HG03175 (cell line): ENCODE measurements around the gene PCCA.

Experiments
- ATAC-seq: cut with Tn5 transposase; IDR thresholded peaks from one replicate; pipeline ENCODE4 v1.9.1; 2021; ENCODE audit warnings: mild to moderate bottlenecking, moderate library complexity; ENCODE audit not compliant: unreplicated experiment

Gene PCCA

DNA sequence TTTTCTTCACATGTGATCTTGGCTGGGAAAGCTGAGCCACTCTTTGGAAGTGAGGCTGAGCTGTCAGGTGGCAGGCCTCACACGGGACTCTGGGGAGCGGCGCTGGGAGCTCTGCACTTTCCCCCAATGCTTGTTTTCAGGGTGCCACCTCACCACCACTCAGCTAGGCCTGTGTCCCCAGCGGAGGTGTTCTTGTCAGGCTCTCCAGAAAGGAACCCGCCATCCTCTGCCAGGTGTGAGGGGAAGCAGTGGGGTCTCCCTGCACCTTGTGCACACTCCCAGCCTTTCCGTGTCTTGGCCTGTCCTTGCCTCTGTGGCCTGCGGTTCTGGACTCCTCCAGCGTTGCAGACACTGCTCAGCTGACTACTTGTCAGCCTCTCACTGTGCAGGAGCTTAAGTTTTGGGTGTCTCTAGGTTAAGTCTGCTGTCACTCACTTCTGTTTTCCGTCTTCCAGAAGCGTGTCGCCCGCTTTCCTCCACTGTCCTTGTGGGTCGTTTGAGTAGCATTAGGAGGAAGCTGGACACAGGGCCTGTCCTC is 447.8 kb downstream of the PCCA start:
- ATAC-seq: no peak

DNA sequence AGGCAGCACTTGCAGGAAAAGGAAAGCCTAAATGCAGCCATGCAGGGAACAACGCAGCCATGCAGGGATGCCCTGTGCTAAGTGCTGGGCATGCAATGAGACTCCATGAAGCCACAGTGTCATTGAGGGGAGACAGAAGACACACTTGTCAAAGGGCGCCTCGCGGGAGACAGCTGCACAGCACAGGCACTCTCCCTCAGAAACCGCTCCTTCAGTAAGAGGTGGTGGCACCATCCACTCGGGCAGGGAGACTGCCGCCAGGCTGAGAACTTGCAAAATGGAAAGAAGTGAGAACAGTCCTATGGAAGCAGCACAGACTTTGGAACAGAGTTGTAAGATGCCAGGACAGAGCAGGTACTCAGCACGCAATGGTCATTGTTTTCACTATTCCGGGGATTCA is 448.6 kb downstream of the PCCA start:
- ATAC-seq: no peak

DNA sequence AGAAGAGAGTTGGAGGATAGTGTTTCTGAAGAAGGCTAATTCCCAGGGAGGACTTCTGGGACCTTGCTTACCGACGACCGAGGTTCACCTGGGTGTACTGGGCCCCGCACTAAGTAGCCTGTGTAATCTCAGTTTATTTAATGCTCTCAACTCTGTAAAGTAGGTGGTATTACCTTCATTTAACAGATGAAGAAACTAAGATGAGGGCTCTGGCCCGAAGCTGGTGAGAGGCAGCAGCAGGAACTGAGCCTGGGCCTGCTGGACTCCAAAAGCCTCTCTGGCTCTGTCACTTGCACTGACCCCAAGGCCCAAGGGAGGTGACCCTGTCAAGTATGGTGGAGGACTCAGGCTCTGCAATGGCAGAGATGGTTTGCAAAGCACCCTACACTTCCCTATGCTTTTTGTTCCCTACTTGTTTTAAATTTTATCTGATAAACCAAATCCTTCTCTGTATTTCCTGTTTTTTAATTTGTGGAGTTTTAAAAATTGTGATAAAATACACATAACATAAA is 449.1 kb downstream of the PCCA start:
- ATAC-seq: no peak

DNA sequence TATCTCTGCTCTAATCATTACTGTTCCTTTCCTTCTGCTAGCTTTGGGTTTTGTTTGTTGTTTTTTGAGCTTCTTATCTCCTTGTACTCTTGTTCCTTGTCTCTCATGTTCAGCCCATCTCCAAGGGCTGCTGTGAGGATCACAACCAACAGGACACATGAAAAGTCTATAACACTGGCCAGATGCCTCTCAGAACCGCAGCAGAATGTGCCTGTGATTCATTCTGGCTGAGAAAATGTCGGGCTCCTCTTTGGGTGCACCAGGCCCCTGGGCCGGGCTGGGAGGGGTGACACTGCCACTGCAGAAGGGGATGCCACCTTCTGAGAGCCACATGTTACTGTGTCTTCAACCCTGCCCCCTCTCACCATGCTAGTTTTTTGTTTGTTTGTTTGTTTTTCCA is 451.7 kb downstream of the PCCA start:
- no peak for ATAC-seq

DNA sequence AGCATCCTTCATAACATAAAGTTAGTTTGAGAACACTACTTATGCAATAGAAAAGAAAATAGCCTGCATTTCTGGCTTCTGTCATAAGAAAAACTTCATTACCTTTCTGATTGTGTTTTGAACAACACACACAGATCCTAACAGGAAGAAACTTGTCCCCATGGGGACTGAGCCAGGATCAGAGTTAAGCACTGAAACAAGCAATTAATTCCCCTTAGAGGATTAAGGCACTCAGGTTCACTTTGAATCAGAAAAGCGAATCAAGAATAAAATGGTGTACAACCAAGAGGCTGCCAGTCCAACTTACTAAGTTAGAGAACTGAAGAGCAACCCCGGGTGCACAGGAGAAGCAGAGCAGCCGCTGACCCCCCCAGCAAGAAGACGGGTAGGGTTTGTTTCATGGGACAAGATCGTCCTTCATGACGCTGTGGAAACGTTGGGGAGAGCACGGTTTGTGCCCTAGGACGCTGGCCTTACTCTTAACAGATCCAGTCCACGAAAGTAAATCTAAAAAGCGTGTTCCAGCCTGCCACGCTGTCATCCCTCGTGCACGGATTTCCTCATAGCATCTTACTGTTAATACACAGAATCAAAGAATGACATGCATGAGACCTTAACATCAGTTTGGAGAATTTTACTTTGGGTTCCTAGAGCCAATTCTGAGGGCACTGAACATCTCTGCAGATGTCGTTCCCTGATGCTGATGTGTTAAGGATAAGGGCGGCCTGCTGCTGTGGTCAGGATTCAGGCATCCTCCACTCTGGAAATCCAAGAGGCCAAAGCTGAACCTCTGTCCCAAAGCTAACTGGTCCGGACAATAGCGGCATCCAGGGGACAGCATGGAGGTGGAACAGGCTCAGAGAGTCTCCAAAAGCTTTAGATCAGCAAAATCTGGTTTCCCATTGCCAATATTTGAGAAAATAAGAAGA is 453.3 kb downstream of the PCCA start:
- ATAC-seq: no peak

DNA sequence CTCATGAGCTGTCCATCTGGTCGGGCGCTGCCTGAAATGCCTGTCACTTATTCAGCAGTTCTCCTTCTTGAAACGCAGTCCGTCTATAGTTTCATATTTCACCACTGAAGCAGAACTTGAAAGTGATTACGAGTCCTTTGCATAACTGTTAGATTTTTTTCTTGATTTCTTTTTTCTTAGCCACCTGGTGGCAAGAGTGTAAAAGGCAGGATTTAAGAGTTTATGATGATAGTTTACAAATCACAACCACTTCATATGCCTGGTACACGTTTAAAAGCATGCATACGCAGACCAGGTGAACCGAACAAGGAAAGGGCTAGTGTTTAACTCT is 453.9 kb downstream of the PCCA start:
- peak; percentile 91 for ATAC-seq

DNA sequence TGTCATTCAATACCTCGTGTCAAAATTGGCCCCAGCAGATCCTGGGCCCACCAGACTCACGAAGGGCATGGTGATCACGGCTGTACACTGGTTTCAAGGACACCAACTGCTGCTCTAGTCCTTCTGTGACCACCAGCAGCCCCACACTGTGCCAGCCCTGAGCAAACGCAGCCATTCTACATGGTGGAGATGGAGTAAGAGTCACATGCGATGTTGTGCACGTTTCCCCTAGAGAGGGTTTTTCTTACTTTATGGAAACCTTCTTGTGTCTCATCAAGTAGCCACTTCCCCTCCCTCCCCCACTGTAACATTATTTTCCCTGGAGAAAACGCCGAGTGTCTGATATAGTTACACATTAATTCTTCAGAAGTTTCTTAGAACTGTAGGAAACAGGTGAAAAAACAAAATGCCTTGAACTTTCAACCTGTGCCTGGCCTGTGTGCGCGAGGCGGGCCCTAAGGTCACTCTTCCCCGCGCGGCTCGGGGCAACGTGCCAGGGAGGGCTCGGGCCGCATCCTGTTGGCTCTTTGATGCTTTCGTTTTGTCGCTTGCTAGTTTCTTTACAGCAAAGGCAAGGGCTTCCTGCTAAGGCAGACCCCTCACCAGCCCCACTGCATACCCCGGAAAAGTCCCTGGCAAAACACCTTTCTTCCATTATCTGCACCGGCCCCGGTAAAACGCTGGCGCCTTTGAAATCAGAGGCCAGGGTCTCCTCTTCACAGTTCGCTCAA is 455.1 kb downstream of the PCCA start:
- ATAC-seq: no peak

DNA sequence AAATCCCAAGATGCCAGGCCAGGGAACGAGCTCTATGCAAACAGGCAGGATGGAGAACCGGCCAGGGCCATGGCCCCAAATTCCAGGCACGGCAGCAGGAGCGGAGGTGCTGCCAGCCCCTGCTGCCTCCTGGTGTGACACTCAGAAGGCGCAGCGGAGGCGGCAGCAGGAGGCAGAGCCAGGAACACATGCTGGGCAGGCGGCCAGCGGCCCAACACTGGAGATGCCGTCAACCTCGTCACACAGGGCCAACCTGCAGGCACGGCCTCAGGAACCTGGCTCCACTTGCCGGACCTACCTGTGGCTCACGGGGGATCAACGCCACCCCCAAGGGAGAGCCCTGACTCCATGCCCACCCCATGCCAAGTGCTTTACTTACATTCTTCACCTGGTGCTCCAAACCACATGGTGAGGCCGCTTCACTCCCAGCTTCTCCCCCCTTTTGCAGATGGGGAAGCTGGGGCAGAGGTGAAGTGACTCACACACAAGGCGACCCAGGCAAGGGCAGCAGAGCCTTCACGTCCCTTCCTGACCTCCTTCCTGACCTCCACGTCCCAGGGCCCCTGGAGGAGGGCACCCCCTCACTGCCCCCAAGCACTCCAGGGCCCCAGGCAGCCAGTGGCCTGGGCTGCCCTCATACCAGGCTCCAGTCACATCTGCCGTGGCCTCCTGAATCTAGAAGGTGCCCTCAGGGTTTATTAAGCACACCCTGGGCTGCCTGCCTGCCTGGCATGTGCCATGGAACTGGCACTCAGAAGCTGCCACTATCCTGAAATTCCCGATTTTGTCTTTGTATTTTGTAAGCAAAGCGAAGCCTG is 456.2 kb downstream of the PCCA start:
- no peak for ATAC-seq

DNA sequence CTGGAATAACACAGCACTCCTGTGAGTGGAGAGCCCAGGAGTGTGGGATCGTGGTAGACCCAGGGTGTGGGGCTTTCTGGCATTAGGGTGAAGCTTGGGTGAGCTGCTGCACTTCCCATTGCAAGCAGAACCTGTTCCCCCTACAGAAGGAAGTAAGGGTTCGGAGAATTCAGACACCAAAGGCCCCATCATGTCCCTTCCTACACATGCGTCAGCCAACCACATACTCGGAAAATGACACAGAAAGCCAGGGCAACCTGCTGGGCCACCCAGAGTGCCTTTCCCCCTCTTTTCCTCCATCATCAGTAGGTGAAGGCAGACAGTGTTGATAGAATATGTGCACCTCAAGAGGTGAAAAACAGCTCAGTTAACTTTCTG is 456.8 kb downstream of the PCCA start:
- ATAC-seq: no peak

DNA sequence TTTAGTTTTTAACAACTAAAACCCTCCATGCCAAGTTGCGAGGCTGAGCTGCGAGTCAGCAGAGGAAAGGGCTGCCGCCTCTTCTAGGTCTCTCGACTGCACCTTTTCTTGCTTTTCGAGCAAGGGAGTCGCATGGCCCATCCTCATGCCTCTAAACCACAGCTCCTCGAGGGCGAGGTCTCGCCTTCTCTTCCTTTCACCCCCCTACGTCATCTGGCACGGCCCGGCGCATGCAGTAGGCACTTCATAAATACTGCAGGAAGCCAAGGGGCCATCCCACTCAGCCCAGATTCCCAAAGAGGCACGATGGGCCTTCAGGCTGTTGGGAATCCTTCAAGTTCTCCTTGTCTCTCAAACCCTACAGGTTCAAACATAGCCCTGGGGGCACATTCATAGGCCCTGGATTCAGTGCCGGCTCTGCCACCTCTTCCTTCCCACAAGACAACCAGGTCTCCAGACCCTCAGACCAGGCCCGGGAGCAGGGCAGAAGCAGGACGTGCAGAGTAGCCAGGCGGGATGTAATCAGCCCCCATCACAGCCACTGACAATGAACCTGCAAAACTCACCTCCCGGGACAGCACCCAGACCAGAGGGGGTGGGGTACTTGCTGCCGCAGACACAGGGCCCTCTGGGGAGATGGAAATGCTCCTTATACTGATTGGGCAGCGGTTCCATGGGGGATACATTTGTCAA is 458.0 kb downstream of the PCCA start:
- ATAC-seq: no peak

DNA sequence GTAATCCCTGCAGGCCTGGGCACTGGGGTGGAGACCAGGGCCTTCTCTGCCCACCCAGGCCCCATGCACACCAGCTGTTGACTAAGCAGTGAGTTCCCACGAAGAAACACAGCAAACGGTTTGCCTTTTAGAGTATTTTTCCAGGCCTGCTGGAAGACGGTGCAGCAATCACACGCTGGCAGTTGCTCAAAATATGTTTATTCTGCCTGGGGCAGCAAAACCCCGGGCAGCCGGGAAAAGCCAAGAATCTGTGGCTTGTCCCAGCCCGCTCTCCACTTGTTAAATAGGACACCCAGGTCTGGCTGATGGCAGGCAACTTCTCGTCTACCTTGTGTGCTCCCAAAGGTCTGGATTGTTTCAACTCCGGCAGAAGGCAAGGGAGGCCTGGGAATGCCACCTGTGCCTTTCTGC is 458.9 kb downstream of the PCCA start:
- ATAC-seq: no peak

DNA sequence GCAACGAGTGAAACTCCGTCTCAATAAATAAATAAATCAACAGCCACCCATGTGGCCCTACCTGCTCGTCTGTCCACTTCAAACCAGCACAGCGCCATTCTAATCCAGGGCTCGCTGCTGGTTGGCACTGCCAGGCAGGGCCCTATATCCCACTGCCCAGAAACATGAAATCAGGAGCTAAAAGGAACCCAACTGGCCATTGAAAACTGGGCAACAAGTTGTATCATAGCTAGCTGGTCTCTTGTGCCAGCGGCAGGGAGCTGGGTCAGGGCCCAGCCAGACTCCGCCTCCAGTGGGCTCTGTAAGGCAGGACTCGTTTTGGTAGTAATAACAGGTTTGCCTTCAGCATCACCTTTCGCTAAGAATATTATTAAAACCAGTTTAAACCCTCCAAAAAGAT is 460.4 kb downstream of the PCCA start:
- no peak for ATAC-seq

DNA sequence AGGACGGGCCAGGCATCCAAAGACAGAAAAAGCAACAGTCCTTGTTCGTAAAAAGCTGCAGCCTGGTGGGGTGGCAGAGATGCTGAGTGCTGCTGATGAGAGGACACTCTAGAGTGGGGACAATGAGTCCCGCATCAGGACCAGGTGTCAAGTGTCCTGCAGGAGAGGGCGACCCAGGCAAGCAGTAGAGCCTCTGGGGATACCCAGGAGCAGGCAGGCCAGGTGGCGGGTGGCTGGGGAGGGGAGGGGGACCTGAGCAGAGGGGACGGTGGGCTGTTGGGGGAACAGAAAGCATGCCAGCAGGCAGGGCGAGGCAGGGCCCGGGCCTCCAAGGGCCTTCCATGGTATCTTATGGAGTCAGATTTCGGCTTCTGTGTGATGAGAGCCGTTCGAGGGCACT is 463.9 kb downstream of the PCCA start:
- ATAC-seq: no peak

DNA sequence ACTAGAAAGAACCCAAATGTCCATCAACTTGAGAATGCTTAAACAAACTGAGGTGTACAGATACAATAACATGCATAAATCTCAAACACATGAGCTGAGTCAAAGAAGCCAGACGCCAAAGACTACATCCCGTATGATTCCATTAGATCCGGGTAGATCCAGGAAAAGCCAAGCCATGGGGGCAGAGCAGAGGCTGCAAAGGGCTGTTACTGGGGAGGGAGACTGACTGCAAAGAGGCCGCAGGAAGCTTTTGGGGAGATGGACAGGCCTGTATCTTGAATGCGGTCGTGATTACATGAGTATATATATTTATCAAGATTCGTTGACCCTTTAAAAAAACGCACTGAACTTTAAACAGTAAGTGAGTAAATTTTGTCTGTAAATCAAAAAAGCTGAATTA is 471.0 kb downstream of the PCCA start:
- ATAC-seq: no peak

DNA sequence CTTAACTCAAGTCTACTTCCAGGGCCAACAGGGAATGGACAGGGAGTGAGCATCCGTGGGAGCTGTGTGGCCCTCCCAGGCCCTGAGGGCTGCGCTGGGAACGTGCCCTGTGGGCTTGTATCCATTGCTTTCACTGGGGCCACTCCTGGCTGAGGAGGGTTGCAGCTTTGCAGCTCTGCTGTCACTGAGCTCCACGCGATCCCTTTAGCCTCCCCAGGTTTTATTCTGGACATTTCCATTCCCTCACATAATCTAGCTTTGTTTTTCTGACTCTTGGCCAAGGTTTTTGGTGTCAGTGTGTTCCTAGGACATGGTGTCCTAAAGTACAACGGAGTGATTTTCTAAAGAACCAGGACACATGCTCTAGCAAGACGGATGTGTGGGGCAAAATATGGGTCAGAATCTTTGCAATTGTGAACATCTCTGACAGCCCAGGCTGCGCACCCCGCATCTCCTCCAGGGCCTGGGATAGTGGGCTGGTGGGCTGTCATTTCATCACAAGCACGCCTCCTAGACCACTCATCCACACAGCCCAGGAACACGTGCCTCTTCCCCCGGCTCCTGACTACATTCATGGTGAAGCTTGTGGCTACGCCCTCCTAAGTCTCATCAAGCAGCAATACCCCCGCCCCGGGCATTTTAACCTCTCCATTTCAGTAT is 471.7 kb downstream of the PCCA start:
- no peak for ATAC-seq

DNA sequence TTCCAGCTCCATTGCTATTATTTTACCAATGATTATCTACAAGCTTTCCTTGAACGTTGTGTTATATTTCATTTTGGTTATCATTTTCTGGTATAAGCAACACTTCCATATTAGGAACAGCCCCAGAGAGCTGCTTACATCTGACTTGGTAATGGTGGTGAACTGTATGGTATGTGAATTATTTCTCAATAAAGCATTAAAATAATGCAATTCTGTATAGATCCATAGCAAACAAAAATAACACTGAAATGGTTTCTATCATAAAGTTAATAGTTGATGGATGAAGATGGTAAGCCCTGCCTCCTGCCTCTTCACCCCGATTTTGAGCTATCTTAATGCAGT is 472.2 kb downstream of the PCCA start:
- no peak for ATAC-seq

DNA sequence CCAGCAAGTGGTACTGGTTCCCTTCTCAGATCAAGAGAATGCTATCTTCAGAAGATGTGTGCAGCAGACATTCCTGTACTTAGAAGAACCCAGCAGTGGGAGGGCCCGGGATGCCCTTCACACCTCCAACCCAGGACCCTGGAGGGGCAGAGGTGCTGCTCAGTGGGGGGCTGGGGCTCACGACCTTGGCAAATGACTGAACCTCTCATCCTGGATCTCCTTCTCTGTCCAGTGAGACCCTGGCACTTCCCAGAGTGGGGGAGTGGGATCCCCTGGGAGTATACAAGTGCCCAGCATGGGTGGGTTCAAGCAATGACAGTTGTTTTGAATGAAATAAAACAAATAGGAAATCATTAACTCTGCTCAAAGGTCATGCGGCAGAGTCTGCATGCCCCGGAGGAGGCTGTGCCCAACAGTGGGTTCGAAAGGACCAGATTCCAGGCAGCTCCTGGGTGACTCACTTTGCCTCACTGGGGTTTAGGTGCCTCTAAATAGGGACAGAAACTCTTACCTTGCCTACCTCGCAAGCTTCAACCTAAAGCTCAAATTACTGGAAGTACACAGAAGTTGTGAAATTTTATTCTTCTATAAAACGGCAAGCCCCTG is 472.8 kb downstream of the PCCA start:
- no peak for ATAC-seq

DNA sequence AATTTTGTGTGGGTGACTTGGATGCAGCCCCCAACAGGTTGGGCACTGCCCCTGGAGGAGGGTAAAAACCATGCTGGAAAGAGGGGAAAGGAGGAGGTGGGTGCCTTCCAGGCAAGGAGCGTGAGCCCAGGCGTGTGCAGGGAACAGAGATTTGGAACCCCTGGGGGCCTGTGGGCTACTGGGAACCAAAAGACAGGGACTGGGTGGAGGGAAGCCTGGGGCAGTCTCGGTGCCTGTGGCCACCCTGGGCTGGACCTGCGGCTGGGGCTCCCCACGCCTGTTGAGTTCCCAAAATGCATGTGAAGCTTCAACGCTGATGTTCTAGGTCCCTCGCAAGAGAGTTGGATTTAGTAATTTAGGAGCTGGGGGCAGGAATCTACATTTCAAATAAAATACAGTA is 474.9 kb downstream of the PCCA start:
- ATAC-seq: no peak

DNA sequence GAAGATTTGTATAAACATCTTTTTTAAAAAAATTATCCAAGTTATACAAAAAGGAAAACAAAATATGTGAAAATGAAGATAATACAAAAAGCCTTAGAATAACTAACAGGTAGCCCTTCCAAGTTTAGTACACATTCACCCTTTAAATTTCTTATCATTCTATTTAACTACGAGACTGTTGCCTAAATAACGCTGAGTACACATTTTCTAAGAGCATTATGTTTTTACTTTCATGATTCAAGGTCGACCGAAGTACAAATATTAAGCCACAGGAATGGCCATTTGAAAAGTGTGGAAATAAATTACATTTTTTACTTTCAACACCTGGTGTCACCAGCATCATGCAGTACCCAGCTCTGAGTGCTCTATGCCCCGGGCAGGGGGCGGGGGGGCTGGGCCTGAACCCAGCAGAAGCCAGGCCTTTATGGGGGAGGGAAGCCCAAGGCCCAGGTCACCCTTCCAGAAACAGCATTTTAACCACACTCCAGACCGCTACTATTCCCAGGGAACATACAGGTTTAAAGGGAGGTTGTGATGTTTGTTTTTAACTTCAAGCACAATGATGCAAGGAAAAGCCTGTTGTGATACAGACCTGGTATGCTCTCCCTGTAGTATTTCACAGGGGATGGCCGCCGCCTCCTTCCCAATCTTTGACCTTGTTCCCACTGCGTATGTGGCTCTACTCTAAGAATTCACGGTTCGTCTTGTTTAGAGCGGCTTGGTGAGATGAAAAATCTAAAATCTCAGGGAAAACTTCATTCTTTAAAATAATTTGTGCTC is 475.7 kb downstream of the PCCA start:
- ATAC-seq: no peak
